Measurements from ENCODE around the gene ATP6V1G2. TPM values are rescaled to one million over a fixed set of nuclear protein-coding genes. Genes with fewer than 3 reads are reported as not detected.

Gene ATP6V1G2
- total RNA-seq, 1 donor from 2014 or later, result 0.52 TPM

GRCh38 chr6:31579546-31580437, 33.4 kb upstream of the ATP6V1G2 start:
- TF ChIP-seq CTCF (conservative IDR thresholded peaks at IDR 0.05; ENCODE audit: low read depth, low read length), result no peak
- no peak for DNase-seq (ENCODE audit: low read depth)
- H3K4me3 ChIP-seq (ENCODE audit: low read depth, low read length), result no peak overlapping the region

- no peak overlapping the region for H3K4me3 ChIP-seq (ENCODE audit: low read depth, low read length)
- DNase-seq (ENCODE audit: low read depth), result no peak
- no peak for TF ChIP-seq CTCF (conservative IDR thresholded peaks at IDR 0.05; ENCODE audit: low read depth, low read length)
Observed at GRCh38 chr6:31579119-31579505, 32.7 kb upstream of the ATP6V1G2 start.

- no peak for TF ChIP-seq CTCF (conservative IDR thresholded peaks at IDR 0.05; ENCODE audit: low read depth, low read length)
- DNase-seq (ENCODE audit: low read depth), result peak; percentile 91
- no peak overlapping the region for H3K4me3 ChIP-seq (ENCODE audit: low read depth, low read length)
Observed at GRCh38 chr6:31578184-31579118, 32.0 kb upstream of the ATP6V1G2 start.

GRCh38 chr6:31577579-31577966, 31.2 kb upstream of the ATP6V1G2 start:
- H3K4me3 ChIP-seq (ENCODE audit: low read depth, low read length), result no peak overlapping the region
- TF ChIP-seq CTCF (conservative IDR thresholded peaks at IDR 0.05; ENCODE audit: low read depth, low read length), result no peak
- no peak for DNase-seq (ENCODE audit: low read depth)

GRCh38 chr6:31576897-31577578, 30.6 kb upstream of the ATP6V1G2 start:
- TF ChIP-seq CTCF (conservative IDR thresholded peaks at IDR 0.05; ENCODE audit: low read depth, low read length), result no peak
- DNase-seq (ENCODE audit: low read depth), result no peak
- H3K4me3 ChIP-seq (ENCODE audit: low read depth, low read length), result no peak overlapping the region

- H3K4me3 ChIP-seq (ENCODE audit: low read depth, low read length), result peak overlapping the region; percentile 36
- TF ChIP-seq CTCF (conservative IDR thresholded peaks at IDR 0.05; ENCODE audit: low read depth, low read length), result no peak
Observed at GRCh38 chr6:31575952-31576685, 29.7 kb upstream of the ATP6V1G2 start.

More at GRCh38 chr6:31575952-31576685, 29.7 kb upstream of the ATP6V1G2 start:
- no peak for DNase-seq (ENCODE audit: low read depth)

Data from epithelial cell of proximal tubule (primary cell).